Fibroblast of peridontal ligament (primary cell): ENCODE results near the gene MRPL55.

Experiments used
- DNase-seq: peaks from one replicate; pipeline ENCODE4 v3.0.0-alpha.2; 2010; ENCODE audit errors: extremely low read depth

The MRPL55 gene

GRCh38 chr1:228084797-228085196, 24.3 kb downstream of the MRPL55 start:
- no peak for DNase-seq

GRCh38 chr1:228084325-228084724, 24.8 kb downstream of the MRPL55 start:
- peak; percentile 83 for DNase-seq

- DNase-seq = no peak
Observed at GRCh38 chr1:228083871-228084278, 25.2 kb downstream of the MRPL55 start.

- no peak for DNase-seq
Observed at GRCh38 chr1:228082918-228083870, 25.9 kb downstream of the MRPL55 start.

GRCh38 chr1:228082214-228082917, 26.7 kb downstream of the MRPL55 start, which contains the start of gene ARF1:
TSS of gene ARF1 (plus strand) at chr1:228082708. CDS start at chr1:228097115, 14,407 bp downstream.
- DNase-seq = peak; percentile 89

GRCh38 chr1:228081578-228082213, 27.4 kb downstream of the MRPL55 start:
- no peak for DNase-seq

- DNase-seq = no peak
Observed at GRCh38 chr1:228081144-228081543, 28.0 kb downstream of the MRPL55 start.

GRCh38 chr1:228079601-228080263, 29.4 kb downstream of the MRPL55 start:
- no peak for DNase-seq

GRCh38 chr1:228079013-228079412, 30.1 kb downstream of the MRPL55 start:
- DNase-seq = no peak

- no peak for DNase-seq
Observed at GRCh38 chr1:228077565-228078330, 31.4 kb downstream of the MRPL55 start.

- DNase-seq = no peak
Observed at GRCh38 chr1:228076796-228077430, 32.2 kb downstream of the MRPL55 start.

GRCh38 chr1:228075801-228076271, 33.3 kb downstream of the MRPL55 start:
- no peak for DNase-seq

GRCh38 chr1:228074954-228075730, 34.0 kb downstream of the MRPL55 start:
- DNase-seq = no peak

GRCh38 chr1:228073857-228074545, 35.1 kb downstream of the MRPL55 start:
- no peak for DNase-seq

- no peak for DNase-seq
Observed at GRCh38 chr1:228073061-228073856, 35.8 kb downstream of the MRPL55 start.

GRCh38 chr1:228072658-228073043, 36.4 kb downstream of the MRPL55 start:
- no peak for DNase-seq

GRCh38 chr1:228071839-228072657, 37.1 kb downstream of the MRPL55 start:
- no peak for DNase-seq
